ENCODE results near the gene RHBDL1.
A peak's percentile ranks its signal among the peaks of the same experiment; 100 is the strongest.

RHBDL1 gene

DNA sequence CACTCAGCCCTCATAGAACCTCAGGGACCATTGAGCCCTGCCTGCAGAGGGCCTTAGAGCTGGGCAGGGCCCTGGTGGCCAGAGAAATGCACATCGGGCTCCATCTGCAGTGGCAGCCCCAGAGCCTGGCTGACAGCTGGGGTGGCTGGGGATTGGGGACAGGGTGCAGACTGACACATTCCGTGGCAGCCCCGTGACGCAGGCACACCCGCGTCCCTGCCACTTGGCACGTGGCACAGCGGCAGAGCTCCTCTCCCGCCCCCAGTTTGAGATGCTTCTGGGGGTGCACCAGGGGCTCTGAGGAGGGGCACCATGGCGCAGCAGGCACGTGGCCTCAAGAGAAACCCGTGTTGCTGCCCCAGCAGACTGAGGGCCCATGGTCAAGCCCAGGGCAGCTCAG, 27.9 kb downstream of the RHBDL1 start:
- TF ChIP-seq TAF1 (IDR thresholded peaks at IDR 0.05; ENCODE audit: borderline replicate concordance, insufficient read depth, low read length) = no peak
- TF ChIP-seq, protein P1, sequence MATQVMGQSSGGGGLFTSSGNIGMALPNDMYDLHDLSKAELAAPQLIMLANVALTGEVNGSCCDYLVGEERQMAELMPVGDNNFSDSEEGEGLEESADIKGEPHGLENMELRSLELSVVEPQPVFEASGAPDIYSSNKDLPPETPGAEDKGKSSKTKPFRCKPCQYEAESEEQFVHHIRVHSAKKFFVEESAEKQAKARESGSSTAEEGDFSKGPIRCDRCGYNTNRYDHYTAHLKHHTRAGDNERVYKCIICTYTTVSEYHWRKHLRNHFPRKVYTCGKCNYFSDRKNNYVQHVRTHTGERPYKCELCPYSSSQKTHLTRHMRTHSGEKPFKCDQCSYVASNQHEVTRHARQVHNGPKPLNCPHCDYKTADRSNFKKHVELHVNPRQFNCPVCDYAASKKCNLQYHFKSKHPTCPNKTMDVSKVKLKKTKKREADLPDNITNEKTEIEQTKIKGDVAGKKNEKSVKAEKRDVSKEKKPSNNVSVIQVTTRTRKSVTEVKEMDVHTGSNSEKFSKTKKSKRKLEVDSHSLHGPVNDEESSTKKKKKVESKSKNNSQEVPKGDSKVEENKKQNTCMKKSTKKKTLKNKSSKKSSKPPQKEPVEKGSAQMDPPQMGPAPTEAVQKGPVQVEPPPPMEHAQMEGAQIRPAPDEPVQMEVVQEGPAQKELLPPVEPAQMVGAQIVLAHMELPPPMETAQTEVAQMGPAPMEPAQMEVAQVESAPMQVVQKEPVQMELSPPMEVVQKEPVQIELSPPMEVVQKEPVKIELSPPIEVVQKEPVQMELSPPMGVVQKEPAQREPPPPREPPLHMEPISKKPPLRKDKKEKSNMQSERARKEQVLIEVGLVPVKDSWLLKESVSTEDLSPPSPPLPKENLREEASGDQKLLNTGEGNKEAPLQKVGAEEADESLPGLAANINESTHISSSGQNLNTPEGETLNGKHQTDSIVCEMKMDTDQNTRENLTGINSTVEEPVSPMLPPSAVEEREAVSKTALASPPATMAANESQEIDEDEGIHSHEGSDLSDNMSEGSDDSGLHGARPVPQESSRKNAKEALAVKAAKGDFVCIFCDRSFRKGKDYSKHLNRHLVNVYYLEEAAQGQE (IDR thresholded peaks at IDR 0.05; ENCODE audit: insufficient read depth in 1 of 2, low read depth in 2 of 2, low read length in 2 of 2) = no peak
- TF ChIP-seq FOXP2 (optimal IDR thresholded peaks at IDR 0.05; ENCODE audit: borderline replicate concordance, extremely low read depth, extremely low read length, insufficient read depth) = no peak
- TF ChIP-seq SIN3A (IDR thresholded peaks at IDR 0.05; ENCODE audit: borderline replicate concordance, insufficient read depth, low read length) = no peak
- TF ChIP-seq POLR2AphosphoS5 (IDR thresholded peaks at IDR 0.05; ENCODE audit: low read depth, low read length) = no peak

DNA sequence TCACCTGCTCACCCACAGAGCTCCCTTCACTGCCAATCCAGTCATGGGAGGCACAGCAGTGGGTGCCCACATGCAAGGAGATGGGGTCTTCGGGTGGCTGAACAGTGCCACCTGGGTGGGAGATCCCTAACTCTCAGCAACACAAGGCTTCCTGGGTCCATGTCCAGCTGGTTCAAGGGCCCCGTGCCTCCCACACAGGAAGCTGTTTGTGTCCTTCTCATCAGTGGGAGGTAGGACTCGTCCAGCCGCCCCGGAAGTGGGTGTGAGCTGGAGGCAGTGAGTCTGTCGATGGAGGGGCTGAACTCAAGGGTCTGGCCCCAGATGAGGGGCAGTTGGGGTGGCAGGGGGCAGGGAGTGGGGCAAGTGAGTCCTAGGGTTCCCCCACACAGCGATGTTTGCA, 28.6 kb downstream of the RHBDL1 start:
- TF ChIP-seq POLR2AphosphoS5 (IDR thresholded peaks at IDR 0.05; ENCODE audit: low read depth, low read length) = no peak
- no peak for TF ChIP-seq FOXP2 (optimal IDR thresholded peaks at IDR 0.05; ENCODE audit: borderline replicate concordance, extremely low read depth, extremely low read length, insufficient read depth)
- TF ChIP-seq, protein P1 (IDR thresholded peaks at IDR 0.05; ENCODE audit: insufficient read depth in 1 of 2, low read depth in 2 of 2, low read length in 2 of 2) = no peak
- TF ChIP-seq SIN3A (IDR thresholded peaks at IDR 0.05; ENCODE audit: borderline replicate concordance, insufficient read depth, low read length) = no peak
- TF ChIP-seq TAF1 (IDR thresholded peaks at IDR 0.05; ENCODE audit: borderline replicate concordance, insufficient read depth, low read length) = no peak

DNA sequence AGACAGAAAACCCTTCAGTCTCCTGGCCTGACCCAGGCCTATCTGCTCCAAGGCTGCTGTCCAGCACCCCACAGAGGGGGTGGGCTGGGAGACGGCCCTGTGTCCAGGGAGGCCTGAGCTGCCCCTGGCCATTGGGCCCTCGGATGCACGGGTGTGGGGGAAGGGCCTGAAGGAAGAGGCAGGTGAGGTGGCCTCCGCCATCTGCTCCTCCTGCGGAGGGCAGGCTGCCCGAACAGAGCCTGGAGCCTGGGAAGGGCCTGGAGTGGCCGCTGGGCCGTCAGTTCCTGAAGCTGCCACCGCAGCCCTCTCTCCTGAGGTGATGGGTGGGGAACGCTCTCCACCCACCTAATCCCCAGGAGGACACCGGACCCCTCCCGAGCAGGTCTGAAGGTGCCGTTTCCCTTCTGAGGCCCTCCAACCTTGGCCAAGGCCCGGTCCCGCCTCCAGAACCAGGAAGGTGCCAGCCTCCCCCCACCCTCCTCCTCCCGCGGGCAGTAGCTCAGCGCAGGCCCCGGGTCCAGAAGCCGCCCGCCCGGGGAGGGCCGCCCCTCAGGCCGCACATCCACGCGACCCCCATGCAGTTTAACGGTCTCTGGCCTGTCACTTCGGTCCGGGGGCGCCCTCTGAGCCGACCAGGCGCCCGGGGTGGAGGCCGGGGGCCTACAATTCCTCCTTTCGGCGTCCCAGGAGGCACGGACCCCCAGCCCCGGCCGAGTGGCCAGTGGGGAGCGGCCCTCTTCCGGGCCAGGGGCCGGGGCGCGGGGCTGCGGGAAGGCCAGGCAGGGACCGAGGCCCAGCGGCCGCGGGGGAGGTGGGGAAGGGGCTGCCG, 29.3 kb downstream of the RHBDL1 start:
- TF ChIP-seq, protein P1 (IDR thresholded peaks at IDR 0.05; ENCODE audit: insufficient read depth in 1 of 2, low read depth in 2 of 2, low read length in 2 of 2) = peak; percentile 72 to 89
- no peak for TF ChIP-seq FOXP2 (optimal IDR thresholded peaks at IDR 0.05; ENCODE audit: borderline replicate concordance, extremely low read depth, extremely low read length, insufficient read depth)

DNA sequence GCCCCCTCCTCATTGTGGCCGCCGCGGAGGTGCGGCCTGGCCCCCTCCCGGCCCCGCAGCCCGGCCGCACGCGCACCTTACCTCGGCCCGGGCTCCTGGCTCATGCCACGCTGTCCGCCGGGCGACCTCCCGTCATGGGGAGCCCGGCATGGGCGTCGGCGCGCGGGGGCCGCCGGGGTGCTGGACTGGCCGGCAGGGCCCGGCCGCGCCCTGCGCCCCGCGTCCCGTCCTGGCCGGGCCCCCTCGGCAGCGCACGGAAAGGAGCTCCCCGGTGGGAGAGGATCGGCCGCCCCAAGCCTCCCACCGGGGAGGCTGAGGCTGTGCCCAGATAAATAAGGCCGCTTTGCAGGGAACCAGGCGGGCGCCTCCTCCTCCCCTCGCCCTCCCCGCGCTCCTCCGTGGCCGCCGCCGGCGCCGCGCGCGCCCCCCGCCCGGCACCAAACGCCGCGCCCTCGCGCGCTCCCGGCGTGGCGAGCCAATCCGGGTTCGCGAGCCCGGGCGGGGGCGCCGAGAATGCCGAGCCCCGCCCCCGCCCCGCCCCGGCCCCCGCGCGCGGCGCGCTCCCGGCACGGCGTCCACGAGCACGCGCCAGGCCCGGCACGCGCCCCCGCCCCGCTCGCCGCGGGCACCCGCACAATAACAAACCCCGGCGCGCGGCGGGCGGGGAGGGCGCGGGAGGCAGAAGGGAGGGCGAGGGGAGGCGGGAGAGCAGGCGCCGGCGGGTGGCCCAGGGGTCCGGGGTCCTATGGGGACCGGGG, 30.1 kb downstream of the RHBDL1 start, which contains the start of gene FBXL16:
FBXL16 (minus strand) TSS at position 371 of the 758 bp plus-strand sequence. CDS start 8,396 bp downstream, outside the sequence.
- TF ChIP-seq TAF1 (IDR thresholded peaks at IDR 0.05; ENCODE audit: borderline replicate concordance, insufficient read depth, low read length) (no peak), FOXP2 (optimal IDR thresholded peaks at IDR 0.05; ENCODE audit: borderline replicate concordance, extremely low read depth, extremely low read length, insufficient read depth) (no peak), SIN3A (IDR thresholded peaks at IDR 0.05; ENCODE audit: borderline replicate concordance, insufficient read depth, low read length) (no peak), POLR2AphosphoS5 (IDR thresholded peaks at IDR 0.05; ENCODE audit: low read depth, low read length) (no peak)
- TF ChIP-seq, protein P1 (IDR thresholded peaks at IDR 0.05; ENCODE audit: insufficient read depth in 1 of 2, low read depth in 2 of 2, low read length in 2 of 2) = no peak

All from PFSK-1 (cell line).